K562 (cell line): ENCODE measurements around the gene CEL. TPM values are rescaled to one million over a fixed set of nuclear protein-coding genes. Genes with fewer than 3 reads are reported as not detected.

Source experiments
- ATAC-seq: fragments of 200-7000 bp; cut with Tn5 transposase; 3 replicates; pipeline ENCODE4 v1.9.1; 2020; ENCODE audit warnings: moderate library complexity
- BruUV-seq: library from RNA; stranded (reverse); fragments of 400-500 nt; replicated peaks from 2 replicates; lab custom pipeline; 2021; lab: Mats Ljungman, UMichigan
- CTCF ChIA-PET: fragments of 300-600 bp; formaldehyde crosslinking; extraction: SDS; loops from one replicate; lab custom pipeline; 2021; ENCODE audit warnings: low intra/inter-chr PET ratio; lab: Yijun Ruan, JAX
- POLR2A ChIA-PET: fragments of 300-600, 350-650 bp; sonication (Branson Sonifier 250); formaldehyde crosslinking; extraction: SDS; loops from one replicate; lab custom pipeline; 2021; ENCODE audit warnings: antibody characterized with exemption, inconsistent platforms; lab: Yijun Ruan, JAX
- DNase-seq, 4 experiments: peaks; one replicate each; pipeline versions ENCODE4 v3.0.0 to v3.0.0-alpha.2; 2011 to 2018; ENCODE audit warnings: low spot score in 3 of 4, mixed read lengths in 3 of 4; ENCODE audit errors: extremely low read depth in 1 of 4
- FAIRE-seq: peaks from 2 replicates; lab custom pipeline; 2011; peaks lifted over from hg19 to GRCh38; lab: Jason Lieb, UNC
- H2AFZ ChIP-seq: 2 replicates; pipeline ENCODE4 v1.6.0; 2011; ENCODE audit warnings: low read depth, low read length, control low read depth, inconsistent platforms
- H3K27ac ChIP-seq: fragments of 200-600 bp; 3 replicates; pipeline ENCODE4 v1.8.0; 2011; ENCODE audit warnings: low read depth, mild to moderate bottlenecking, control low read depth, inconsistent platforms, low read length, moderate library complexity, mixed read lengths; ENCODE audit errors: extremely low read depth
- H3K27me3 ChIP-seq, 2 experiments: fragments of 300-600 bp in 1 of 2; 2 replicates in 1 of 2; 3 replicates in 1 of 2; pipeline versions ENCODE4 v1.6.0 to v1.8.0; 2011; ENCODE audit warnings: inconsistent platforms in 2 of 2, low read length in 2 of 2, mild to moderate bottlenecking in 1 of 2, mixed read lengths in 1 of 2, moderate library complexity in 1 of 2; ENCODE audit not compliant: control insufficient read depth in 2 of 2, insufficient read depth in 2 of 2
- H3K36me3 ChIP-seq: fragments of 300-600 bp; 3 replicates; pipeline ENCODE4 v1.8.0; 2011; ENCODE audit warnings: mild to moderate bottlenecking, low read length, inconsistent platforms; ENCODE audit not compliant: control insufficient read depth, insufficient read depth
- H3K4me1 ChIP-seq, 2 experiments: fragments of 200-600 bp in 1 of 2; replicated peaks in 1 of 2; 2 replicates in 1 of 2; 3 replicates in 1 of 2; pipeline versions ENCODE4 v1.5.1 to v1.8.0; 2011; ENCODE audit warnings: inconsistent platforms in 2 of 2, low read length in 2 of 2, mild to moderate bottlenecking in 1 of 2, mixed read lengths in 1 of 2, moderate library complexity in 1 of 2; ENCODE audit not compliant: control insufficient read depth in 2 of 2, insufficient read depth in 2 of 2
- H3K4me2 ChIP-seq: 2 replicates; pipeline ENCODE4 v1.6.1; 2011; ENCODE audit warnings: low read length, control low read depth, inconsistent platforms, mixed read lengths; ENCODE audit not compliant: insufficient read depth
- H3K4me3 ChIP-seq: fragments of 200-600 bp; sonication (generic), shearing (Covaris generic); 2 replicates; pipeline ENCODE4 v1.5.1; 2016; ENCODE audit warnings: control low read depth, inconsistent platforms
- H3K79me2 ChIP-seq: fragments of 200-600 bp; 3 replicates; pipeline ENCODE4 v1.8.0; 2011; ENCODE audit warnings: low read length, inconsistent platforms; ENCODE audit not compliant: control insufficient read depth, insufficient read depth
- H3K9ac ChIP-seq, 2 experiments: 2 replicates each; pipeline versions ENCODE4 v1.6.0 to v1.6.1; 2011; ENCODE audit warnings: low read depth in 2 of 2, low read length in 2 of 2, control low read depth in 1 of 2, inconsistent platforms in 1 of 2, mild to moderate bottlenecking in 1 of 2, mixed read lengths in 1 of 2; ENCODE audit not compliant: insufficient read depth in 1 of 2
- H3K9me1 ChIP-seq: one replicate; pipeline ENCODE4 v1.6.0; 2011; ENCODE audit warnings: inconsistent platforms, mild to moderate bottlenecking, low read length, moderate library complexity; ENCODE audit not compliant: control insufficient read depth, insufficient read depth
- H3K9me3 ChIP-seq: replicated peaks from 2 replicates; pipeline ENCODE4 v1.5.1; 2011; ENCODE audit warnings: low read depth, low read length, inconsistent platforms; ENCODE audit not compliant: control insufficient read depth, insufficient read depth
- H4K20me1 ChIP-seq: replicated peaks from 2 replicates; pipeline ENCODE4 v1.6.1; 2011; ENCODE audit warnings: low read length, inconsistent platforms, mixed read lengths; ENCODE audit not compliant: control insufficient read depth, insufficient read depth
- CREB1 ChIP-seq, 2 experiments: sonication (generic) in 1 of 2; formaldehyde crosslinking in 1 of 2; IDR thresholded peaks; 2 replicates each; pipeline versions ENCODE4 v1.6.1 to v1.8.0; 2012 to 2022; ENCODE audit warnings: inconsistent platforms in 1 of 2, mild to moderate bottlenecking in 1 of 2, missing genetic modification reagents in 1 of 2, moderate library complexity in 1 of 2
- HDAC3 ChIP-seq: fragments of 450-650 bp; IDR thresholded peaks from 2 replicates; pipeline ENCODE4 v1.6.1; 2018; ENCODE audit warnings: borderline replicate concordance, mild to moderate bottlenecking, moderate library complexity; ENCODE audit not compliant: partially characterized antibody
- HSF4 ChIP-seq: fragments of 250-450 bp; sonication (Bioruptor Pico); IDR thresholded peaks from 2 replicates; pipeline ENCODE4 v2.1.2; 2022; ENCODE audit warnings: mild to moderate bottlenecking, moderate library complexity, borderline replicate concordance
- POLR2AphosphoS5 ChIP-seq: IDR thresholded peaks from 2 replicates; pipeline ENCODE4 v1.6.1; 2011; ENCODE audit warnings: mild to moderate bottlenecking, low read depth, low read length, moderate library complexity; ENCODE audit not compliant: control insufficient read depth, insufficient read depth
- TRIM25 ChIP-seq: fragments of 450-650 bp; IDR thresholded peaks from 2 replicates; pipeline ENCODE4 v1.7.0; 2016; ENCODE audit warnings: borderline replicate concordance
- ZNF263 ChIP-seq: sonication (generic); formaldehyde crosslinking; IDR thresholded peaks from 2 replicates; pipeline ENCODE4 v1.8.0; 2022; ENCODE audit warnings: mild to moderate bottlenecking, missing genetic modification reagents, borderline replicate concordance
- ZNF274 ChIP-seq: IDR thresholded peaks from 2 replicates; pipeline ENCODE4 v1.6.1; 2011; ENCODE audit warnings: low read depth, mild to moderate bottlenecking, low read length, moderate library complexity, borderline replicate concordance
- ZNF449 ChIP-seq: fragments of 250-450 bp; sonication (Bioruptor Pico); IDR thresholded peaks from 2 replicates; pipeline ENCODE4 v1.8.0; 2022; ENCODE audit warnings: moderate library complexity, mild to moderate bottlenecking, inconsistent platforms
- ZNF75A ChIP-seq: fragments of 450-650 bp; formaldehyde crosslinking; IDR thresholded peaks from 2 replicates; pipeline ENCODE4 v1.4.0; 2020; ENCODE audit warnings: mild to moderate bottlenecking
- WGBS: fragments of 100-300 bp; shearing (Covaris generic); methylation state at CpG from one replicate; pipeline ENCODE4 v1.1.6; 2016; ENCODE audit warnings: low coverage, mixed read lengths; ENCODE audit not compliant: insufficient coverage; ENCODE audit errors: missing lambda C conversion rate; 5-methylcytosine and 5-hydroxymethylcytosine counted together
- in situ Hi-C: fragments of 300-500 bp; cut with MboI; formaldehyde crosslinking; loops from 4 replicates; pipeline ENCODE4 v1.15.0; 2018; ENCODE audit warnings: inconsistent platforms, mixed read lengths
- intact Hi-C: fragments of 100-400 bp; cut with micrococcal nuclease; formaldehyde crosslinking; loops from 2 replicates; pipeline ENCODE4 v1.14.2; 2022
- polyA plus RNA-seq, 8 experiments: library from polyadenylated mRNA; depleted of rRNA in 4 of 8; stranded (reverse) in 5 of 8; unstranded in 3 of 8; fragments of >200 nt; fragmentation: Nextera tagmentation in 2 of 8; fragmentation: Illumina TruSeq in 1 of 8; extraction: Ambion mirVana in 2 of 8; extraction: Trizol in 1 of 8; gene quantifications; 2 replicates each; pipeline versions ENCODE4 v1.2.1 to v1.2.3, GENCODE V29; 2011 to 2014; ENCODE audit warnings: inconsistent platforms in 1 of 8, missing spikeins in 1 of 8
- total RNA-seq, 7 experiments: library from RNA; depleted of rRNA in 6 of 7; stranded (reverse); fragments of >200 nt in 6 of 7; fragmentation: Illumina TruSeq in 2 of 7; extraction: Trizol in 2 of 7; gene quantifications; 2 replicates each; pipeline versions ENCODE4 v1.2.1 to v1.2.3, GENCODE V29; 2011 to 2021; ENCODE audit warnings: low replicate concordance in 1 of 7

Gene CEL
- total and polyA plus RNA-seq, 9 of the 15 experiments (the other 6 are each of a cell fraction or from before 2014, with no cell fraction given), result 0.09 to 3.0 (median 0.51) TPM; not detected in 2

GRCh38 chr9:133103987-133104505 is 42.3 kb downstream of the CEL start:
- WGBS, result 89% methylated on average over 9 of the region's 12 CpGs
- in situ Hi-C loops, result no loop called here
- Histone ChIP-seq H3K36me3 (peaks cover 95% of the 10 kb centered on the region; the same call in 2 of the 3 replicates), H3K27ac (no peak overlapping the region), H3K27me3 (no peaks in the 10 kb centered on the region), H2AFZ (no peak overlapping the region), H4K20me1 (peaks cover 8% of the 10 kb centered on the region; the same call in 1 of the 2 replicates), H3K4me2 (no peak overlapping the region), H3K9me1 (peaks cover 3% of the 10 kb centered on the region), H3K79me2 (no peaks in the 10 kb centered on the region), H3K9ac (no peak overlapping the region), H3K9me3 (peaks cover 2% of the 10 kb centered on the region; the same call in 1 of the 2 replicates), H3K4me3 (no peak overlapping the region), H3K4me1 (peaks cover 0 to 12% of the 10 kb centered on the region in 2 experiments; a peak in 2 of 5 replicates)
- POLR2A ChIA-PET, result interaction anchor here (0.5 to 1.3 kb wide), 4 partner anchors 11 to 44 kb away, joined by 3 read pairs; no protein-coding TSS in a partner anchor
- TF ChIP-seq TRIM25 (no peak), ZNF75A (CRISPR knock-in tag) (no peak), ZNF274 (no peak), CREB1 (IDR thresholded peaks at IDR 0.05) (no peak), CREB1 (CRISPR knock-in tag; IDR thresholded peaks at IDR 0.05) (no peak), HSF4 (CRISPR knock-in tag) (no peak), ZNF449 (CRISPR knock-in tag) (no peak), POLR2AphosphoS5 (no peak), HDAC3 (no peak), ZNF263 (CRISPR knock-in tag) (no peak)
- intact Hi-C loops, result loop anchor here (1.0 to 2.0 kb wide), 2 partner anchors 40 to 77 kb away; no protein-coding TSS in a partner anchor
- ATAC-seq (no peak), DNase-seq (no peak), FAIRE-seq (no peak)
- no TSS peak for BruUV-seq
- CTCF ChIA-PET, result interaction anchor here (3.0 to 3.7 kb wide), 2 partner anchors 40 to 43 kb away, joined by 26 read pairs; no protein-coding TSS in a partner anchor
